Measurements from ENCODE around the gene CZIB.
"Not testable (repeated sequence)": the region's sequence is repeated elsewhere in the genome, so short reads cannot be mapped to it uniquely, and the experiment has no call there.

The CZIB gene

GRCh38 chr1:53214376-53214940 is 6.0 kb downstream of the CZIB start:
- no peak overlapping the region for H3K4me3 ChIP-seq (ENCODE audit: low read length)
- TF ChIP-seq CTCF (IDR thresholded peaks at IDR 0.05; ENCODE audit: insufficient read depth, low read depth, low read length, missing control alignments) = no peak
- no peak for DNase-seq (ENCODE audit: low read depth)

GRCh38 chr1:53210954-53211353 is 9.5 kb downstream of the CZIB start:
- DNase-seq (ENCODE audit: low read depth) = no peak
- TF ChIP-seq CTCF (IDR thresholded peaks at IDR 0.05; ENCODE audit: insufficient read depth, low read depth, low read length, missing control alignments) = no peak
- H3K4me3 ChIP-seq (ENCODE audit: low read length) = no peak overlapping the region

GRCh38 chr1:53210352-53210751 is 10.1 kb downstream of the CZIB start:
- DNase-seq (ENCODE audit: low read depth) = no peak
- H3K4me3 ChIP-seq (ENCODE audit: low read length) = no peak overlapping the region
- no peak for TF ChIP-seq CTCF (IDR thresholded peaks at IDR 0.05; ENCODE audit: insufficient read depth, low read depth, low read length, missing control alignments)

GRCh38 chr1:53207726-53208125 is 12.7 kb downstream of the CZIB start:
- no peak for TF ChIP-seq CTCF (IDR thresholded peaks at IDR 0.05; ENCODE audit: insufficient read depth, low read depth, low read length, missing control alignments)

GRCh38 chr1:53206735-53207379 is 13.6 kb downstream of the CZIB start:
- no peak for TF ChIP-seq CTCF (IDR thresholded peaks at IDR 0.05; ENCODE audit: insufficient read depth, low read depth, low read length, missing control alignments)
- DNase-seq (ENCODE audit: low read depth) = no peak
- H3K4me3 ChIP-seq (ENCODE audit: low read length) = no peak overlapping the region

More at GRCh38 chr1:53207726-53208125, 12.7 kb downstream of the CZIB start:
- H3K4me3 ChIP-seq (ENCODE audit: low read length) = no peak overlapping the region
- no peak for DNase-seq (ENCODE audit: low read depth)

- DNase-seq (ENCODE audit: low read depth); H3K4me3 ChIP-seq (ENCODE audit: low read length): not testable (repeated sequence)
These were observed 14.2 kb downstream of the CZIB start for GRCh38 chr1:53206083-53206685.

- DNase-seq (ENCODE audit: low read depth) = not testable (repeated sequence)
These were observed 14.9 kb downstream of the CZIB start for GRCh38 chr1:53205496-53205895.

GRCh38 chr1:53203466-53203865 is 17.0 kb downstream of the CZIB start:
- H3K4me3 ChIP-seq (ENCODE audit: low read length) = no peak overlapping the region
- TF ChIP-seq CTCF (IDR thresholded peaks at IDR 0.05; ENCODE audit: insufficient read depth, low read depth, low read length, missing control alignments) = no peak
- peak; percentile 67 for DNase-seq (ENCODE audit: low read depth)

More at GRCh38 chr1:53205496-53205895, 14.9 kb downstream of the CZIB start:
- not testable (repeated sequence) for H3K4me3 ChIP-seq (ENCODE audit: low read length)

Data from epithelial cell of esophagus (primary cell).